Fibroblast of the conjunctiva (primary cell): ENCODE measurements around the gene HNF1A.

Experiments used
- DNase-seq: peaks from one replicate; pipeline ENCODE4 v3.0.0-alpha.2; 2010; ENCODE audit warnings: low read depth

HNF1A gene

DNA sequence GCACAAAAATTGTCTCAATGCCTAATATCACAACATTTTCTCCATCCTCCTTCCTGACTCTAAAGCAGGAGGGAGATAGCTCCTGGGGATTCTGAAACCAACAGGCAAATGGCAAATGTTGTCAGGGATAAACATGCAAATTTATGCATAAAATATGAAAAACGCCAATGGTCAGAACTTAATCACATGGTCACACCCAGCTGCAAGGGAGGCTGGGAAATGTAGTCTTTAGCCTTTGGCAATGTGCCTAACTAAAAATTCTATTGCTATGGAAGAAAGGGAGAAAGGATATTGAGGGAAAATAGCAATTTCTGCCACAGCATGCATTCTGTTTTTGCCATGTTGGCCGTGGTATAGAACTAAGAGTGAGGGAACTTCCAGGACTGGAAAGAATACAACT lies 72.4 kb downstream of the HNF1A start:
- no peak for DNase-seq
